NCI-H2107 (cell line): Measurements from ENCODE around the gene PPM1A.

Experiments used
- DNase-seq: peaks from one replicate; lab custom pipeline; 2025; lab: John Stamatoyannopoulos, UW

The PPM1A gene

DNA sequence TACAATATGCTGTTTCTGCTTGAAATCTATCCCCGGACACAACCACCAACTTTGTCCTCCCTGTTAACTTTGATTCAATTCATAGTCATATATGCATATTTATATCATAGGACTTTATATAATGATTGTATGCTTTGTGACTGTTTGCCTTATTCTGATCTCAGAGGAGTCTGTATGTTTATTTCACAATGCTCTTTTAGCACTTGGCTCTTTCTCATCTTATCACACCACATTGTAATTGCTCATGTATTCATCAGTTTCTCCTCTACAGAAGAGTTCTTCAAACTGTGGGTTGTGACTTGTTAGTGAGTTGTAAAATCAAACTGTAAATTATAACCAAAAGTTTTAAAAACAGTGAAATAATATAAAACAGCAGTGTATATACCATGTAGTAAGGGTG lies 21.7 kb upstream of the PPM1A start:
- no peak for DNase-seq

DNA sequence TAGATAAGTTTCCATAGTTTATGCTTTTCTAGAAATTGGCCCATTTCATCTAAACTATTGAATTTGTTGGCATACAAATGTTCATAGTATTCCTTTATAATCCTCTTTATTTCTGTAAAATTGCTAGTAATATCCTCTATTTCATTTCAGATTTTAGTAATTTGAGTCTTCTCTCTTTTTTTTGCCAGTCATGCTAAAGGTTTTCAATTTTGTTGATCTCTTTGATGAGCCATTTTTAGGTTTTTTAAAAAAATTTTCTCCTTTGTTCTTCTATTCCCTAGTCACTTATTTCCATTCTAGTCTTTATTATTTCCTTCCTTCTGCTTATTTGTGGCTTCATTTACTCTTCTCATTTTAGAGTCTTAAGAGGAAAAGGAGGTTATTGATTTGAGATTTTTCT lies 19.4 kb upstream of the PPM1A start:
- DNase-seq: no peak

DNA sequence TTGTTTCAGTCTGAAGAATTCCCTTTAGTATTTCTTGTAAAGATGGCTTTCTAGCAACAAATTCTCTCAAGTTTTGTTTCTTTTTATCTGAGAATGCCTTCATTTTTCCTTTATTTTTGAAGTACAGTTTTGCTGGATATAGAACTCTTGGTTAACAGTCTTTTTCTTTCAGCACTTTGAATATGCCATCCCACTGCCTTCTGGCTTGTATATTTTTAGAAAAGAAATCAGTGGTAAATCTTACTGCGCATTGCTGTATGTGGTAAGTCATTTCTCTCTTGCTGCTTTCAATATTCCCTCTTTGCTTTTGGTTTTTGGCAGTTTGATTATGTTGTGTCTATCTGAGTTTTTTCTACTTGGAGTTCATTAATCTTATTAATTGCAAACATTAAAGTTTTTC lies 16.8 kb upstream of the PPM1A start:
- DNase-seq: no peak

DNA sequence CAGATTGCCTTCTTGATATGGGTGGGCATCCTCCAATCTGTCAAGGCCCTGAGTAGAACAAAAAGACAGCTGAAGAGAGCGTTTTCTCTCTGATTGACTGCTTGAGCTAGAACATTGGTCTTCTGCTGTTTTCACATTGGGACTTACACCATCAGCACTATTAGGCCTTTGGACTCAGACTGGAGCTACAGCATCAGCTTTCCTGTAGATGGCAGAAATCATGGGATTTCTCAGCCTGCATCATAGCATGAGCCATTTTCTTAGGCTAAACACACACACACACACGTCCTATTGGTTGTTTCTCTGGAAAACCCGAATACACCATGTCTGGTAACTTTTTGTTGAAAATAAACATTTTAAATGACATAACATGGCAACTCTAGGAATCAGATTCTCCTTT lies 15.8 kb upstream of the PPM1A start:
- DNase-seq: no peak

DNA sequence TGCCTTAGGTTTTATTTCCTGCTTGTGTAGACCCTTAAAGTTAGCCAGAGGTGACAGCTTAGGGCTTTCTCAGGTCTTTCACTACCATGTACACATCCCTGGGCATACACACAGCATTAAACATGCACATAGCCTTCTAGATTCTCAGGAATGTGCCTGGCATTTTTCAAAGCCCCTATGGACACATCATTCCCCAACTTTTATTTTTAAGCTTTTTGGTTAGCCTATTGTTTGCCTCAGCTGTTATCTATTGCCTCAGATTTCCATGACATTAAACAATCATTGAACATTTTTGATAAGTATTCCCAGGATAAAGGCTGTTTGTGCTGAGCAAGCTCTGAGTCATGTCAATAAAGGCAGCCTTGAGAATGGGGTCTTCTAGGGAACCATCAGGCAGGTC lies 15.1 kb upstream of the PPM1A start:
- no peak for DNase-seq

DNA sequence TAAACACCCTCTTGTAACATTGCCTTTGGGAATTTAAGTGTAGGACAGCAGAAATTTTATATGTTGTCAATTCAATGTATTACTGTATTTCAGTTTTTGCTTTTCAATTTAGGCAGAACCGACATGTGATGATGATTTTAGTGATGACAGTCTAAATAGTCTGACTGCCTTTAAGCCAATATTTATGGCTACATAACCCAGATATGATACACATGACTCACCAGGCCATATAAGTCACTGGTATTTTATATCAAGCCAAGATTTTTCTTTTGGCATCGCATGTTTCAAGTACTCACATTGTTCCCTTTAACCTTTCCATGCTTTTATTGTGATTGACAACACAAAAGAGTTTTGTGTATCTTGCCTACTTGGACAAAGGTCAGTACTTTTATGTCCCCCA lies 13.6 kb upstream of the PPM1A start:
- DNase-seq: no peak

DNA sequence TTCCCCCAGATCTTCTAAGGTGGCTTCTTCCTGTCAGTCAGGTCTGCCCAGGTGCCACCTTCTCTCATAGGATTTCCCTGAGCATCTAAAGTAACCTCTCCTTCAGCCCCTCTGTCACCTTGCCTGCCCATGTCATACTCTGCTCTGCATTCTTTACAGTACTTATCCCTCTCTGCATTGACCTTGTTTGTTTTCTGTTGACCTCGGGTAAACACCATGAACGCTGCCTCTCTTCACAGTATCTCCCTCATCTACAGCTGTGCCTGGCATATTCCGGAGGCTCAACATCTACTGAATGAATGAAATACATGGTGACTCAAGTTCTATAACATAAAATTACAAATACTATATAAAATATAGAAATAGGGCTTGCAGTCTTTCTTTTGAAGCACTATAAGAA lies 10.1 kb upstream of the PPM1A start:
- DNase-seq: no peak

DNA sequence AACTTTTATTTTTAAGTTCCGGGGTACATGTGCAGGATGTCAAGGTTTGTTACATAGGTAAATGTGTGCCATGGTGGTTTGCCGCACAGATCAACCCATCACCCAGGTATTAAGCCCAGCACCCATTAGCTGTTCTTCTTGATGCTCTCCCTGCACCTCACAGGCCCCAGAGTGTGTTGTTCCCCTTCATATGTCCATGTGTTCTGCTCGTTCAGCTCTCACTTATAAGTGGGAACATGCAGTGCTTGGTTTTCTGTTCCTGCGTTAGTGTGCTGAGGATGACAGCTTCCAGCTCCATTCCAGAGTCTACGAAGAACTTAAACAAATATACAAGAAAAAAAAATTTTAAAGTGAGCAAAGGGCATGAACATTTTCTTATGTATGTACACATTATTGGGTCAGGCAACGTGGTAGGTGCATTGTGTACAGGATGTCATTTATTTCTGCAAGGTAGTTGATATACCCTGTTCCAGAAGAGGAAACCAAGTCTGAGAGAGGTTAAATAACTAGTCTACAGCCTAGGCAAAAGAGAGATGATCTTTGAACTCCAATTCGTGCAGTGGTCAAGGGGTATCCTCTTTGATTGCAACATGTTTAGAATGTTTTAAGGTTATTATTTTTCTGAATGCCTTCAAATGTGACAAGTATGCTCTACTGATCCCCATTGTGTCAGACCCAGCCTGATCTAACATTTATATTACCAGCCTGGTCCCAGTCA lies 8.7 kb upstream of the PPM1A start:
- DNase-seq: no peak

DNA sequence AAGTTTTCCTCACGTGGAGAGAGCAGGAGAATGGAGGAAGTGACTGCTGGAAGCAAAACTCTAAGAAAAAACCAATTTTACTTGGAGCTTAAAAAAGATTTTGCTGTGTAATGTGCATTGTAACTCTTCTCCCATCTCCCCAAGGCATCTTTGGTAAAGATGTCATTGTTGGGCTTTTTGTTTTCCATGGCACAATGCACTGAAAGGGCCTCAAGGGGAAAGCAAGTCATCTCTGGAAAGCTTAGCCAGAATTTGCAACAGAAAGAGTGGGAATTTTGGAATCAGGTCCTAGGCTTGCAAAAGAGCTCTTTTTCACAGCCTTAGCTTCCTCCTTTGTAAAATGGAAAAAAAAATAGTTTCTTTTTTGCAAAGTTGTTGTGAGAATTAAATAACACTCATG lies 7.9 kb upstream of the PPM1A start:
- no peak for DNase-seq

DNA sequence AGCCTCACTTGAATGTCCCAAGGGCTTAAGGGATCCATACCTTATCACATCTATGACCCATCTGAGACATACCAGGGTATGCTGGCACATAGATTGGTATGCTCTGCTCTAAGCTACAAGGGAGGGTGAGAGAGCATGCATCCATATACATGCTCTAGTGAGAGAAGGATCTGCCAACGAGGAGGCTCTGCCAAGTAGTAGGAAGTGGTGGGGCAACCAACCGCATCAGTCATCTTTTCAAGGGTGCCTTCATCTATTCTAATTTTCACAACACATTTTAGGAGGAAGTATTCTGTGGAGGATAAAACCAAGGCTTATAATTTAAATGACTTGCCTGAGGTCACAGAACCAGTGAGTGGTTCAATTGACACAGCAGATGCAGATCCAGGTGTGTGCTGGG lies 6.6 kb upstream of the PPM1A start:
- no peak for DNase-seq

DNA sequence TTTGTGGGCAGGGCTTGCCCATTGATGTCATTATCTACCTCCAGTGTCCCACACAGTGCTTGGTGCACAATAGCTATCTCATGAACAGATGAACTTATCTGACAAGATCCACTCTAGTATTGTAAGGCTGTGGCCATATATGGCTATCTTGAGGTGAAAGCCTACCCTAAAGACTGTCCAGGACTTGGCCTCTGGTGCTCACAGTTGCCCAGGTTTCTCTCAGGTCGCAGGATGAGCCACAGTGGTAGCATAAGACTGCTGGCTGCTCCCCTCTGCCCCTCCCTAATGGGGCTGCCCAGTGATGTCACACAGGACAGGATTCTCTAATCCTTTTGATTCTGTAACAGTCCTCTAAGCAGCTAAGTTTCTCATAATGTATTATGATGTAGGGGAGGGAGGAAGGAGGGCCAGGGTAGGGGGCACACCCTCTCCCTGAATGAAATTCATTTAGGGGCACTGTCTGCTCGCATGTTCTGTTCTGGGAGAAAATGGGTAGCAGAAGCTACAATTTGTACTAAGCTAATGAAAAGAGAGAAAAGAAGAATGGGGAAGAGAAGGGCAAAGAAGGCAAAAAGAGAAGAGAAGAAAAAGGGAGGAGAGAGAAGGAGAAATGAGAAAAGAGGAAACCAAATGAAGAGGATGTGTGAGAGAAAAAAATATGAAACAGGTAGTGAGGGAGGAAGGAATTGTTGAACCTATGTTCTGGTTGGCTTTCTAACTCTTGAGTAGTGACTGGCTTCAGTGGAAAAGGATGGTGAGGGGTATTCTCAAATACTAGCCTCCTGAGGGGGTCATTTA lies 3.4 kb upstream of the PPM1A start:
- DNase-seq: no peak

DNA sequence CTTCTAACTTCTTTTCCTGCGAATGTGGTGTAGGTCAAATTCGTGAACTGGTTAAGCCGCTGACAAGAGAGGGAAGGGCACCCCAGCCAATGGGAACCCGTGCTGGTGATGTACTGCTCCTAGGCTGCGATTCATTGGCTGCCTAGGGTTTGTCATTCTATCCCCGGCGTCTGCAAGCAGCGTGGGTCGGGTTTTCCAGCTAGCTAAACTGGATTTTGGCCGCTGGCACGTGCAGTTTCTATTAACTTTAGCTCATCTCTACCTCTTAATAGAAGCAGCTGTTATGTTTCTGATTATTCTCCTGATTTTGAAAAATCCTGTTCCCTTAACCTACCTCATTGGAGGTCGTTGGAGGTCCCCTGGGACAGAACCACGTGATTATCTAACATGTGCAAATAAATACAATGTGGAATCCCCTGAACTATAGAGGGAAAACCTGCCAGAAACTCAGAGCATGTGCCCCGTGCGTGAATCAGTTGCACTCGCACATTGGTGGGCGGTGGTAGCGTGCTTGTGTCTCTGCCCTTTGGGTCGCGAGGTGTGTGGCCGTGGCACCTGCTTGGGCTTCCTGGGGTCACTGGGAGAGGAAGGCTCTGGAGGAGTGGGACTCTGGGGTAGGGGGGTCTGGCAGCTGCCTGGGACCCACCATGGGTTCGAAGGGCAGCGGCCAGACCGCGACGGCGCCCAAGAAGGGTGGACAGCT lies 876 bp upstream of the PPM1A start:
- DNase-seq: peak; percentile 98

DNA sequence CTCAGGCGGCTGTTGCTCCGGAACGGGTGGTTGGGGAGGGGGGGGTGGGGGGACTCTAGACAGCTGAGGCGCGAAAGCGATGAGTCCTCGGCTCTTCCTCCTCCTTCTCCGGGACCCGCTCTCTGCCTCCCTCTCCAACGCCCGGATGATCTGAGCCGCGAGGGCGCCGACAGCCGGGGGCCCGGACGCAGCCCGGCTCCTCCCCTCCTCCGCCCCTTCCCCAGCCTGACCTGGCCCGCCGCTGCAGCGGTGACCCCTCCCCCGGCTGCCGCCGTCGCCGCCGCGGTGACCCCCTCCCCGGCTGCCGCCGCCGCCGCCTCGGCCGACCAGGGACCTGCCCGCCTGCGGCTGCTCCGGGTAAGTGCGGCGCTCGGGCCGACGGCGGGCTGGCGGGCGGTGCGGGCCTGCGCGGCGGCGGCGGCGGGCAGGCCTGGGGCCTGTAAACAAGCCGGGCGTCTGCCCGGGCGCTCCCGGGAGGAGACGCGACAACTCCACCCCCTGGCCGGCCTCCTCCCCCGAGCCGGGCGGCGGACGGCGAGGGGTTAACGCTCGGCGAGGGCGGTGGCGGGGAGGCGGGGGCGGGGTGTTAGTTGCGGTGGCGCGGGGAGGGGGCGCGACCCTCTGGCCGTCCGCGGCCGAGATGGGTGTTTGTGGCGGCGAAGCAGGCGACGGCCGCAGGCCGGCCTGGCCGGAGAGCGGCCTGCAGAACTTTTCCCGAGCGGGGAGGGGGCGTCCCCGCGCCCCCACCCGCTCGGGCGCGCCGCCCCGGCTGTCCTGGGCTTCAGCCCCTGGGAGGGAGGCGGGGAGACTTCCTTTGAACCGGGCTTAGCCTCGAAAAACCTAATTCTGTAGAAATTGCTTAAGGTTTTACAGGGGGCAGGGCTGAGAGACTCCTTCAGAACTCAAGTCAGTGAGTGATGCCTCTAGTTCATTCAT lies 568 bp downstream of the PPM1A start:
- peak; percentile 80 for DNase-seq

DNA sequence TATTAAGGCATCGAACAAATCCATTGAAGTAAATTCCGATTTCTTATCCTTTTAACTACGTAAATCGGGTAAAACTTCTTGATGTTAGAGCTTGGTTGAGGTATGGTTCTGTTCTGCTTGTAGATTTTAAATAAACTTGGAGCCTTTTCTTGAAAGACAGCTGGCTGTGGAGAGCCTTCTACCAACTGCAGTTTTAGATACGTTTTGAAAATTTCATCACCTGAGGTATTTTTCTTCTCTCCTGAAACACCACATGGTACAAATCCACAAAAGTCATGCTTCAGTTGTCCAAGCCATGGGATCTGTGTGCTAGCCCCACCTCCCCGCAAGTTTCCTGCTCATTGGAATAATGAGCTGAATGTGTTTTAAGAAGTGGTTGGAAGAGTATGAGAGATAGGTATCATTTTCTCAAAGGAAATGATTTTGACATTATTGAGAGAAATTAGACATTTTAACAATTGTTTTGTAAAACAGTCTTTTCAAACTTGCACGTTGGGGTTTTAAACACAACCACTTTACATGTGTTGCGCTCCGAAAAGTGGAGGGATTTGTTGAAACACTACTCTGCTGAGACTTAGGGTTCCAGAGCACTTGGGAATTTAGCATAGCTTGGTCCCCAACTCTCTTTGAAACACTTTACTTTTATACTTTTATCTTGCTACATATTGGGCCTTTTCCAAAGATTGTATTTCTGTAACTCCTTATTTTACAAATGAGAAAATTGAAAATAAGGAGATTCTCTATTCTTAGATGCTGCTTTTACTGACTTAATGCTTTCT lies 1.4 kb downstream of the PPM1A start:
- DNase-seq: no peak

DNA sequence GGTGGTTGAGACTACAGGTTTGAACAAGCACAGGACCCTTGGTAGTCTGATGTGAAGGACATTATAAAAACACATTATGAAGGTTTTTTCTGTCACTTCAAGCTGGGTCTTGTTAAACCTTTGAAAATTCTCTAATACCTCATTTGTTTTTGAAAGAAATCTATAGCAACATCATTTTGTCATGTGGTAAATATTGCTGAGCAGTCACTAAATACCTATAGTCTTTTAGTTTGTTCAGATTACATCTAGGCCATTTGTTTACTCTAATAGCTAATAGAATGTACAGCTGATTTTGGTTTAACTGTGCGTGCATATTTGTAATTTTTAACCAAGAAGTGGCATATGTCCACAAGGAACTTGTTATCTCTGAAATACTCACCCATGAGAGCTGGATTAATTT lies 2.9 kb downstream of the PPM1A start:
- no peak for DNase-seq

DNA sequence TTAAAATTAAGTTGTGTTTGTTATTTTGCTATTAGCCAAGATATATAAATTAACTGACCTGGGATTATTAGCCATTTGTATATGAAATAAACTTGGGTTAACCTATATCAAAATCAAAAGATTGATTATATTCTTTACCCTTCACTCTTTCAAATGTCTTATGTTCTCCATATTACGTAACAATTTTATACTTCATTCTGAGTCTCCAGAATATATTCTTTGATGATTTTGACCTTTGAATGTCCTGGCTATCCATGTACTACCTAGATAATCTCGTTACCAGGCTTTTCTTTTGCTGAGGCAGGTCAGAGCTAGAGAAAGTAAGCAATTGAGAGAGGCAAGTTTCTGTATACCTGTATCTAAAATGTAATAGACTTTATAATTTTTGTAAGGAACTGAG lies 3.6 kb downstream of the PPM1A start:
- DNase-seq: no peak

DNA sequence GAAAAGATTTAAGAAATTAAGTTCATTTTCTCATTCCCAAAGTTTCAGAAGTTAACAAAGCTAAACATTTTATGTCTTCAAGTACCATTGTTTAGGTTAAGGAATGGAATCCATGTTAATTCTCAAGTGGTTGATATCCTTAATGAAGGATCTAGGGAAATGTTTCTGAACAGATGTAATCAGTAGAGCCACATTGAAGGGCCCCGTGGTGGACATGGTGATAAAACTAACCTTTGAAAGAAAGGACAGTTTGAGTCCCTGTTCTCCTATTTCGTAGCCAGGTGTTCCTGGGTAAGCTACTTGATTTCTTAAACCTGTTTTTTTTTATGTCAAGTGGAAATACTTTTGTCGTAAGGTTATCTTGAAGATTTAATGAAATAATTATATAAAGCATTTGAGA lies 4.6 kb downstream of the PPM1A start:
- DNase-seq: no peak

DNA sequence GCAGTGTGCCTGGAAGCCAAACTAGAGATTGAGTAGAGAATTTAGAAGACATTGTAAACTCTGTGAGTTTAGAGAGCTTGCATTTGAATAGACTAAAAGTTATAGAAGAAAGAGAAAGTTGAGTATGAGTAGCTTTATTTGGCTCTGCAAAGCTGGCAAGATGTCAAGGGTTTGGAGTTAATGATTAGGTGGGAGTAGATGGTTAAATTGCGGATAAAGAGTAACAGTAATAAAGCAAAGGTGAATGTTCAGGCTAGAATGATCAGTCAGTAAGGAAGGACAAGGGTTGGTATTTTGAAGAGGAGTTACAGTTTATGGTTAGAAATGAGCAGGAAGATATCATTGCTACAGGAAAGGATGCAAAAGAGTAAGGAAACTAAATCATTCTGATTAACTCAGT lies 5.2 kb downstream of the PPM1A start:
- DNase-seq: no peak

DNA sequence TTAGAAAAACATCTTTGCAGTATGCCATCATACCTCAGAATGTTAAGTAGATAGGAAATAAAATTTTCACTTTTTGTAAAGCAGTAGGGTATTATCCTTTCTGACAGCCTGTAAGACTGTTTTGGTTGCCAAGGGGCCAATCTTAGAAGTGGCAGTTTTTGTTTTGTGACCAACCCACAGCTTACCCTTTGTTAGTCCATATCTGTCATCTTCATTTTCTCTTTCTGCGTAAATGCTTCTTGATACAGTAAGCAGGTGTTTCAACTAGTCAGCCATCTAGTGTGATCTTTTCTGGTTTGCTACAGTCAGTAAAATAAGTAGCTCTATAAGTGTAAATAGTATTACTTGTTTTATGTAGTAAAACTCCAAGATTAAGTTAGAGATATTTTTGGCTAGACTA lies 8.8 kb downstream of the PPM1A start:
- no peak for DNase-seq

DNA sequence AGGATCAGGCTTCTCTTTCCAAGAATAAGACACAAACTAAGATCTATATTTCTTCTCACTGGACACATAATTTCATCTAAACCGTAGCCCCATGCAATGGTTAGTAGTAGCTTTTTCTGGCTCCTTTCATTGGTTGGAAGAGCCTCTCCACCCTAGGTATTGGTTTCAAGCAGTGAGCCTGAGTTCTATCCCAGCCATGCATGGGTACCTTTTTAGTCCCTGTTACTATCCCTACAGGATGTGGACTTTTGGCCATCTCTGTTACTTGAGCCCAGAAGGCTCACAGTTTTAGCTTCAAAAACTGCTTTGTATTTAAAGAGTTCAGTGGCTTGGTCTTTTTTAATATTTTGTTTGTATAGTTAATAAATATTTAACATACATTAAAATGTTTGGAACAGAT lies 16.1 kb downstream of the PPM1A start:
- DNase-seq: no peak
